Neural progenitor cell (in vitro differentiated cells): Measurements from ENCODE around the gene MYCBP.

Experiments
- CTCF ChIP-seq: fragments of 200-600 bp; sonication (generic); IDR thresholded peaks from 2 replicates; pipeline ENCODE4 v1.5.1; 2017; ENCODE audit warnings: antibody characterized with exemption, mild to moderate bottlenecking
- EZH2 ChIP-seq: fragments of 200-600 bp; sonication (generic); IDR thresholded peaks from 2 replicates; pipeline ENCODE4 v1.6.1; 2017; ENCODE audit warnings: antibody characterized with exemption, mild to moderate bottlenecking, moderate library complexity
- EZH2phosphoT487 ChIP-seq: fragments of 200-600 bp; sonication (generic); IDR thresholded peaks from 2 replicates; pipeline ENCODE4 v1.6.1; 2017; ENCODE audit warnings: antibody characterized with exemption

GRCh38 chr1:38919130-38919529 is 46.0 kb upstream of the MYCBP start:
- no peak for TF ChIP-seq CTCF
- TF ChIP-seq EZH2phosphoT487 = no peak
- no peak for TF ChIP-seq EZH2
